ENCODE measurements around the gene KRT78.

- no peak for TF ChIP-seq CTCF (IDR thresholded peaks at IDR 0.05)
- TF ChIP-seq POLR2A (IDR thresholded peaks at IDR 0.05) = no peak
Observed at GRCh38 chr12:52798671-52799504, 49.9 kb downstream of the KRT78 start.
